Measurements from ENCODE around the gene STAT4.

GRCh38 chr2:191038241-191038725 is 112.5 kb downstream of the STAT4 start:
- TF ChIP-seq POLR2A (IDR thresholded peaks at IDR 0.05; ENCODE audit: low read depth, low read length), result no peak
- no peak for TF ChIP-seq POLR2AphosphoS5 (IDR thresholded peaks at IDR 0.05; ENCODE audit: low read depth, low read length)
- no peak for TF ChIP-seq TAF1 (IDR thresholded peaks at IDR 0.05; ENCODE audit: borderline replicate concordance, low read depth, low read length)
